Peyer's patch (tissue), 4 donors: ENCODE results near the gene LRSAM1. TPM values are rescaled to one million over a fixed set of nuclear protein-coding genes. Genes with fewer than 3 reads are reported as not detected.

Experiments used
- DNase-seq, 3 donors: peaks; one replicate each; pipeline ENCODE4 v3.0.0-alpha.2; 2017 to 2019
- H3K27ac ChIP-seq, 4 donors: fragments of 200-600 bp; sonication (generic); one replicate each; pipeline ENCODE4 v1.5.1; 2016 to 2019
- H3K27me3 ChIP-seq, 2 donors: fragments of 200-600 bp; sonication (generic); one replicate each; pipeline ENCODE4 v1.5.1; 2019
- H3K36me3 ChIP-seq, 3 donors: fragments of 200-600 bp; sonication (generic); one replicate each; pipeline ENCODE4 v1.5.1; 2016 to 2019
- H3K4me1 ChIP-seq, 4 donors: fragments of 200-600 bp; sonication (generic); one replicate each; pipeline ENCODE4 v1.5.1; 2016 to 2019
- H3K4me3 ChIP-seq, 4 donors: fragments of 200-600 bp; sonication (generic); 1 replicate in 3 of 4; 2 replicates in 1 of 4; pipeline ENCODE4 v1.5.1; 2016 to 2019; ENCODE audit warnings: mild to moderate bottlenecking in 1 of 4
- H3K9me3 ChIP-seq, 4 donors: fragments of 200-600 bp; sonication (generic); one replicate each; pipeline ENCODE4 v1.5.1; 2016 to 2019; ENCODE audit warnings: mild to moderate bottlenecking in 1 of 4
- CTCF ChIP-seq, 6 experiments: fragments of 450-650 bp in 4 of 6; fragments of 200-600 bp in 2 of 6; sonication (generic) in 1 of 6; IDR thresholded peaks; one replicate each; pipeline ENCODE4 v1.5.1; 2017 to 2019; ENCODE audit warnings: antibody characterized with exemption in 6 of 6, mild to moderate bottlenecking in 3 of 6, moderate library complexity in 1 of 6
- POLR2A ChIP-seq, 2 donors: fragments of 450-650 bp; IDR thresholded peaks; one replicate each; pipeline ENCODE4 v1.5.1; 2017; ENCODE audit warnings: antibody characterized with exemption in 2 of 2, mild to moderate bottlenecking in 2 of 2, moderate library complexity in 2 of 2
- total RNA-seq, 4 donors: library from RNA; depleted of rRNA; stranded (reverse); fragments of >200 nt; gene quantifications; one replicate each; pipeline ENCODE4 v1.1.0, GENCODE V29; 2016

LRSAM1 gene
- total RNA-seq, 4 donors from 2014 or later, result 19.3 to 59.4 (median 35.3) TPM

GRCh38 chr9:127474592-127474991 is 23.3 kb downstream of the LRSAM1 start:
- DNase-seq, result no peak
- peaks cover 0 to 41% (median 0%) of the 10 kb centered on the region in 3 donors for H3K36me3 ChIP-seq
- TF ChIP-seq CTCF (IDR thresholded peaks at IDR 0.05) (no peak), POLR2A (IDR thresholded peaks at IDR 0.05) (no peak)

GRCh38 chr9:127479507-127480081 is 28.3 kb downstream of the LRSAM1 start:
- no peak for DNase-seq
- peaks cover 0 to 55% (median 0%) of the 10 kb centered on the region in 3 donors for H3K36me3 ChIP-seq
- no peaks in the 10 kb centered on the region for H3K9me3 ChIP-seq
- no peaks in the 10 kb centered on the region for H3K27me3 ChIP-seq
- no peak for TF ChIP-seq CTCF (IDR thresholded peaks at IDR 0.05)
- TF ChIP-seq POLR2A (IDR thresholded peaks at IDR 0.05), result no peak
- no peaks in the 10 kb centered on the region for H3K4me1 ChIP-seq
- no peak overlapping the region for H3K4me3 ChIP-seq
- H3K27ac ChIP-seq, result no peak overlapping the region

More at GRCh38 chr9:127474592-127474991, 23.3 kb downstream of the LRSAM1 start:
- Histone ChIP-seq H3K4me3 (no peak overlapping the region), H3K27me3 (no peaks in the 10 kb centered on the region), H3K9me3 (no peaks in the 10 kb centered on the region), H3K4me1 (no peaks in the 10 kb centered on the region), H3K27ac (no peak overlapping the region)

- no peak for TF ChIP-seq POLR2A (IDR thresholded peaks at IDR 0.05)
- no peaks in the 10 kb centered on the region for H3K4me1 ChIP-seq
- no peaks in the 10 kb centered on the region for H3K27me3 ChIP-seq
- DNase-seq, result no peak
- no peaks in the 10 kb centered on the region for H3K9me3 ChIP-seq
- no peak overlapping the region for H3K27ac ChIP-seq
- H3K4me3 ChIP-seq, result no peak overlapping the region
- peaks cover 0 to 66% (median 0%) of the 10 kb centered on the region in 3 donors for H3K36me3 ChIP-seq
Measured at GRCh38 chr9:127482662-127483061, 31.4 kb downstream of the LRSAM1 start.

GRCh38 chr9:127485995-127486394 is 34.7 kb downstream of the LRSAM1 start:
- TF ChIP-seq POLR2A (IDR thresholded peaks at IDR 0.05) (no peak), CTCF (IDR thresholded peaks at IDR 0.05) (no peak)
- DNase-seq, result no peak
- no peaks in the 10 kb centered on the region for H3K9me3 ChIP-seq
- H3K27ac ChIP-seq, result no peak overlapping the region
- no peaks in the 10 kb centered on the region for H3K27me3 ChIP-seq
- no peaks in the 10 kb centered on the region for H3K4me1 ChIP-seq
- H3K4me3 ChIP-seq, result no peak overlapping the region
- peaks cover 0 to 63% (median 0%) of the 10 kb centered on the region in 3 donors for H3K36me3 ChIP-seq

GRCh38 chr9:127488946-127489345 is 37.6 kb downstream of the LRSAM1 start:
- H3K27me3 ChIP-seq, result no peaks in the 10 kb centered on the region
- H3K27ac ChIP-seq, result no peak overlapping the region
- TF ChIP-seq CTCF (IDR thresholded peaks at IDR 0.05) (no peak), POLR2A (IDR thresholded peaks at IDR 0.05) (no peak)
- DNase-seq, result no peak
- H3K4me3 ChIP-seq, result no peak overlapping the region
- H3K4me1 ChIP-seq, result peaks cover 0 to under 1% (median 0%) of the 10 kb centered on the region in 4 donors
- peaks cover 0 to 76% (median 0%) of the 10 kb centered on the region in 3 donors for H3K36me3 ChIP-seq
- H3K9me3 ChIP-seq, result no peaks in the 10 kb centered on the region

- peaks cover 0 to 5% (median 0%) of the 10 kb centered on the region in 4 donors for H3K4me1 ChIP-seq
- no peaks in the 10 kb centered on the region for H3K9me3 ChIP-seq
- H3K4me3 ChIP-seq, result no peak overlapping the region
- peaks cover 0 to 77% (median 0%) of the 10 kb centered on the region in 3 donors for H3K36me3 ChIP-seq
- H3K27ac ChIP-seq, result no peak overlapping the region
- no peak for DNase-seq
- no peaks in the 10 kb centered on the region for H3K27me3 ChIP-seq
- TF ChIP-seq POLR2A (IDR thresholded peaks at IDR 0.05) (no peak), CTCF (IDR thresholded peaks at IDR 0.05) (no peak)
Measured at GRCh38 chr9:127489471-127490115, 38.3 kb downstream of the LRSAM1 start.
